Measurements from ENCODE around the gene ARHGAP32. TPM values are rescaled to one million over a fixed set of nuclear protein-coding genes. Genes with fewer than 3 reads are reported as not detected.

ARHGAP32 gene
- total RNA-seq (10 to 100 TPM; 22.3 to 34.8 (median 31.6) TPM), polyA plus RNA-seq (10 to 100 TPM in 1 of 2 donors, 1 to 10 TPM in 1; 5.9 to 12.4 TPM)
- long read RNA-seq, donor 1, partial matches to known transcripts: 4 of 26 reads
- long read RNA-seq, donor 1, other reads (novel, unspliced or antisense): 22 of 26 reads
- long read RNA-seq, donor 2, partial matches to known transcripts: 24 of 24 reads
- long read RNA-seq, donor 2, other reads (novel, unspliced or antisense): 0 of 24 reads
- long read RNA-seq, donor 3, partial matches to known transcripts: 1 of 11 reads
- long read RNA-seq, donor 3, other reads (novel, unspliced or antisense): 10 of 11 reads

DNA sequence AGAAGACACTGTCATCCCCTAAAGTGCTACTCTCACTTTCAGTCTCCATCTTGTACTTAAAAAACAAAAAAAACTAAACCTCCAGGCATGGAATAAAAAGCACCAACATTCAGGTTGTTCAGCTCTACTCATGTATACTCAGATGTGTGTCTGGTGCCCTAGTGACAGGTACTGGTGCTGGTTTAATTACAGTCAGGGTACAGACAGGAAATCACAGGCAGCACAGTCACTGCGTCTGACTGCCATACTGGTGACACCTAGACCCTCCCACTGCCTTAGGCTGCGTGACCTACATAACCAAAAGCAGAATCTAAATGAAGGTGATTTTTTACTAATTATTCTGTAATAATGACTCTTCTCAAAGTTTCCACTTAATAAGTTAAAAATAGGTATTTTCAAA, at the start of gene ARHGAP32:
Gene ARHGAP32 (minus strand): TSS at position 176 of the 400 bp plus-strand sequence. CDS start 127 bp downstream, at position 49.
- intact Hi-C loops (cut with DNase I): no loop called here
- peaks cover 2% of the 10 kb centered on the region for H3K4me1 ChIP-seq (ENCODE audit: insufficient read depth)
- TF ChIP-seq, protein P1, sequence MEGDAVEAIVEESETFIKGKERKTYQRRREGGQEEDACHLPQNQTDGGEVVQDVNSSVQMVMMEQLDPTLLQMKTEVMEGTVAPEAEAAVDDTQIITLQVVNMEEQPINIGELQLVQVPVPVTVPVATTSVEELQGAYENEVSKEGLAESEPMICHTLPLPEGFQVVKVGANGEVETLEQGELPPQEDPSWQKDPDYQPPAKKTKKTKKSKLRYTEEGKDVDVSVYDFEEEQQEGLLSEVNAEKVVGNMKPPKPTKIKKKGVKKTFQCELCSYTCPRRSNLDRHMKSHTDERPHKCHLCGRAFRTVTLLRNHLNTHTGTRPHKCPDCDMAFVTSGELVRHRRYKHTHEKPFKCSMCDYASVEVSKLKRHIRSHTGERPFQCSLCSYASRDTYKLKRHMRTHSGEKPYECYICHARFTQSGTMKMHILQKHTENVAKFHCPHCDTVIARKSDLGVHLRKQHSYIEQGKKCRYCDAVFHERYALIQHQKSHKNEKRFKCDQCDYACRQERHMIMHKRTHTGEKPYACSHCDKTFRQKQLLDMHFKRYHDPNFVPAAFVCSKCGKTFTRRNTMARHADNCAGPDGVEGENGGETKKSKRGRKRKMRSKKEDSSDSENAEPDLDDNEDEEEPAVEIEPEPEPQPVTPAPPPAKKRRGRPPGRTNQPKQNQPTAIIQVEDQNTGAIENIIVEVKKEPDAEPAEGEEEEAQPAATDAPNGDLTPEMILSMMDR (IDR thresholded peaks at IDR 0.05): no peak
- TF ChIP-seq POLR2A (IDR thresholded peaks at IDR 0.05) (no peak), EP300 (IDR thresholded peaks at IDR 0.05) (no peak)
- no peak within 1 kb of the TSS for H3K27ac ChIP-seq
- WGBS, 3 donors: 93 to 100% (median 97%) methylated on average over 2 of the region's 2 CpGs
- no peaks in the 10 kb centered on the region for H3K27me3 ChIP-seq
- DNase-seq: no peak
- H3K36me3 ChIP-seq: no peaks in the 10 kb centered on the region
- no peaks in the 10 kb centered on the region for H3K9me3 ChIP-seq
- H3K4me3 ChIP-seq: no peak within 1 kb of the TSS

DNA sequence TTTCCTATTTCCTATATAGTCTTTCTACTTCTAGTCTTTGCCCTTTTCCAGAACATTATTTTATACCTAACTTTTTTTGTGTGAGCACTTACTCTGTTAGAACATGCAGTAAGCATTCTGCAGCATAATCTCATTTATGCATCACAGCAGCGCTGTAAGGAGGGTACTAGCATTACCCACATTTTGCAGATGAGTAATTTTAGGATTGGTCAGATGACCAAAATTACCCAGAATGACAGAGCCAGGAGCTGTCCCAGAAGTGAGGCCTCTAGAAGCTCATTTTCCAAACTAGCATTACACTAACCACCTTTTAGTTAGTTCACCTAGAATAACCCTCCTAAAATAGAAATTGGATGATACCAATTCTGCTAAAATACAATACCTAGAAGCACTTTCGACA, 47.1 kb upstream of the ARHGAP32 start:
- TF ChIP-seq EP300 (IDR thresholded peaks at IDR 0.05): no peak
- no peak for TF ChIP-seq POLR2A (IDR thresholded peaks at IDR 0.05)
- TF ChIP-seq, protein P1 (IDR thresholded peaks at IDR 0.05): no peak
- intact Hi-C loops (cut with DNase I): no loop called here
- no peak for DNase-seq
- 92 to 99% (median 99%) methylated on average over 2 of the region's 2 CpGs for WGBS, 3 donors
- Histone ChIP-seq H3K4me1 (ENCODE audit: insufficient read depth) (peaks cover 2% of the 10 kb centered on the region), H3K9me3 (no peaks in the 10 kb centered on the region), H3K4me3 (no peak overlapping the region), H3K27ac (no peak overlapping the region), H3K27me3 (no peaks in the 10 kb centered on the region), H3K36me3 (no peaks in the 10 kb centered on the region)

DNA sequence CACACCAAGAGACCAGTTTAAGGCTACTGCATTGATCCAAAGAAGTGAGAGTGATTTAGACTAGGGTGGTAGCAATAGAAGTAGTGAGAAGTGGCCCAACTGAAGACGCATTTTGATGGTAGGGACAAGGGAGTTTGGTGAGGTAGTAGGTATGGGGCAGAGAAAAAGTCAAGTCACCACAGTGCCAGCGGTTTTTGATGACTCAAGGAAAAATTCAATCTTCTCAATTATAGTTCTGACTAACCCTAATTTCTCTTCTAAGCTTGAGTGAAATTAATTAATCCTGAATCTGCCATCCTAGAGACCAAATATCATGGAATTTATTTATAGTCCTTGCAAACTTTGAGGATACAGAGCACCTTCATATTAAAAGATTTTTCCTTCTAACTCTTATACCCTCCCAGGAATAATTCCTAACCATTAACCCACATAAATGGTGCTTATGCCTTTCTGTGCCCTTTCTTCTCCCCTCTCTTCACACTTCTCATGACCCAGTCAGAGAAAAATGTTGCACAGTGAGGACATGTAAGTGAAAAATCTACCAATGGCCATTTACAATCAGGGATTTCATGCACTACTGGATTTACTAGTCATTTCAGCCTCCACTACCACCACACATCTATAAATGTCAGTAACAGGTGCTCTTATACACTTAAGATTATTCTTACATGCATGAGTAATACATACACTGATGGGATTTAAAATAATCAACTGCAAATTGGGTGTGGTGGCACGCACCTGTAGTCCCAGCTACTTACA, 45.9 kb upstream of the ARHGAP32 start:
- Histone ChIP-seq H3K27ac (no peak overlapping the region), H3K36me3 (no peaks in the 10 kb centered on the region), H3K4me3 (no peak overlapping the region), H3K27me3 (no peaks in the 10 kb centered on the region), H3K9me3 (no peaks in the 10 kb centered on the region), H3K4me1 (ENCODE audit: insufficient read depth) (peaks cover 2% of the 10 kb centered on the region)
- intact Hi-C loops (cut with DNase I): no loop called here
- TF ChIP-seq, protein P1 (IDR thresholded peaks at IDR 0.05): no peak
- TF ChIP-seq POLR2A (IDR thresholded peaks at IDR 0.05) (no peak), EP300 (IDR thresholded peaks at IDR 0.05) (no peak)
- DNase-seq: no peak
- 95 to 100% (median 98%) methylated on average over 3 of the region's 3 CpGs for WGBS, 3 donors

DNA sequence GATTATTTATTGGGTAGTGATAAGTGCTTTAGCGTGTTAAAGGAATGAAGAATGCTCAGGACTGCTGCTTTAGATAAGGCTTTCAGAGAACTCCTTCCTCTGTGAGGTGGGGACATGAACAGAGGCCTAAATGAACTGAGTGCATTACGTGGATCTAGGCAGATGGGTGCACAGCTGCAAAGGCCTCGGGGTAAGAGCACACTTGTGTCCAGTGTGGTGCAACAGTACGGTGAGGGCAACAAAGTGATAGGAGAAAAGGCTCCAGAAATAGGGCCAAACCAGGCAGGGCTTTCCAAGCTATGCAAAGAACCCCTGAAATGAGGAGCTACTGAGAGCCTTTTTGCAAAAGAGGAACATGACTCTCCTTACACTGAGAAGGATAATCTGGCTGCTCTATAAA, 45.3 kb upstream of the ARHGAP32 start:
- Histone ChIP-seq H3K4me1 (ENCODE audit: insufficient read depth) (peaks cover 2% of the 10 kb centered on the region), H3K4me3 (no peak overlapping the region), H3K27me3 (no peaks in the 10 kb centered on the region), H3K36me3 (no peaks in the 10 kb centered on the region), H3K27ac (no peak overlapping the region), H3K9me3 (no peaks in the 10 kb centered on the region)
- WGBS, 3 donors: 81 to 92% (median 83%) methylated on average over 4 of the region's 4 CpGs
- TF ChIP-seq, protein P1 (IDR thresholded peaks at IDR 0.05): no peak
- TF ChIP-seq POLR2A (IDR thresholded peaks at IDR 0.05) (no peak), EP300 (IDR thresholded peaks at IDR 0.05) (no peak)
- intact Hi-C loops (cut with DNase I): no loop called here
- no peak for DNase-seq
